GM21825 (cell line): ENCODE measurements around the gene ADGRF5.

ENCODE experiments used
- ATAC-seq: cut with Tn5 transposase; IDR thresholded peaks from one replicate; pipeline ENCODE4 v1.9.1; 2021; ENCODE audit warnings: mild to moderate bottlenecking, moderate library complexity; ENCODE audit not compliant: unreplicated experiment

The ADGRF5 gene, protein sequence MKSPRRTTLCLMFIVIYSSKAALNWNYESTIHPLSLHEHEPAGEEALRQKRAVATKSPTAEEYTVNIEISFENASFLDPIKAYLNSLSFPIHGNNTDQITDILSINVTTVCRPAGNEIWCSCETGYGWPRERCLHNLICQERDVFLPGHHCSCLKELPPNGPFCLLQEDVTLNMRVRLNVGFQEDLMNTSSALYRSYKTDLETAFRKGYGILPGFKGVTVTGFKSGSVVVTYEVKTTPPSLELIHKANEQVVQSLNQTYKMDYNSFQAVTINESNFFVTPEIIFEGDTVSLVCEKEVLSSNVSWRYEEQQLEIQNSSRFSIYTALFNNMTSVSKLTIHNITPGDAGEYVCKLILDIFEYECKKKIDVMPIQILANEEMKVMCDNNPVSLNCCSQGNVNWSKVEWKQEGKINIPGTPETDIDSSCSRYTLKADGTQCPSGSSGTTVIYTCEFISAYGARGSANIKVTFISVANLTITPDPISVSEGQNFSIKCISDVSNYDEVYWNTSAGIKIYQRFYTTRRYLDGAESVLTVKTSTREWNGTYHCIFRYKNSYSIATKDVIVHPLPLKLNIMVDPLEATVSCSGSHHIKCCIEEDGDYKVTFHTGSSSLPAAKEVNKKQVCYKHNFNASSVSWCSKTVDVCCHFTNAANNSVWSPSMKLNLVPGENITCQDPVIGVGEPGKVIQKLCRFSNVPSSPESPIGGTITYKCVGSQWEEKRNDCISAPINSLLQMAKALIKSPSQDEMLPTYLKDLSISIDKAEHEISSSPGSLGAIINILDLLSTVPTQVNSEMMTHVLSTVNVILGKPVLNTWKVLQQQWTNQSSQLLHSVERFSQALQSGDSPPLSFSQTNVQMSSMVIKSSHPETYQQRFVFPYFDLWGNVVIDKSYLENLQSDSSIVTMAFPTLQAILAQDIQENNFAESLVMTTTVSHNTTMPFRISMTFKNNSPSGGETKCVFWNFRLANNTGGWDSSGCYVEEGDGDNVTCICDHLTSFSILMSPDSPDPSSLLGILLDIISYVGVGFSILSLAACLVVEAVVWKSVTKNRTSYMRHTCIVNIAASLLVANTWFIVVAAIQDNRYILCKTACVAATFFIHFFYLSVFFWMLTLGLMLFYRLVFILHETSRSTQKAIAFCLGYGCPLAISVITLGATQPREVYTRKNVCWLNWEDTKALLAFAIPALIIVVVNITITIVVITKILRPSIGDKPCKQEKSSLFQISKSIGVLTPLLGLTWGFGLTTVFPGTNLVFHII (N-terminal part only)

DNA sequence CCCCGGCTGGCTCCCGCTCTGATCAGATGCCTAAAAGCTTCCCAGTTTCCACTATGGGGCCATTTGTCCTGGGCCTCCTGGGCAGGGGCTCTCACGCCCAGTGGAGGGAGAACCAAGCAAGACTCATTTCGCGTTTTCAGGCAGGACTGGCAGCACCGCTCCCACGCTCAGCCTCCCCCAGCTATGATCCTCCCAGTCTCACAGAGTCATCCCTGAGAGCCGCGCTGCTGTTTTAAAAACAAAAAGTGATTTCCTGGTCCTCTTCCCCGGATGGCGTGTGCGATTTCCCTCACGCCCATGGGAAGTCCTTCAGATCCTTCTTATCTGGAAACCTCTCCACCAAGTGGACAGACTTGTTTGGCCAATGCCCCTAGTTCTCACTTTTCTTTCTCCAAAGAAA lies at the start of gene ADGRF5:
TSS of gene ADGRF5 (minus strand) at position 208 of the 400 bp plus-strand sequence. CDS start 15,176 bp downstream, outside the sequence.
- ATAC-seq: no peak

DNA sequence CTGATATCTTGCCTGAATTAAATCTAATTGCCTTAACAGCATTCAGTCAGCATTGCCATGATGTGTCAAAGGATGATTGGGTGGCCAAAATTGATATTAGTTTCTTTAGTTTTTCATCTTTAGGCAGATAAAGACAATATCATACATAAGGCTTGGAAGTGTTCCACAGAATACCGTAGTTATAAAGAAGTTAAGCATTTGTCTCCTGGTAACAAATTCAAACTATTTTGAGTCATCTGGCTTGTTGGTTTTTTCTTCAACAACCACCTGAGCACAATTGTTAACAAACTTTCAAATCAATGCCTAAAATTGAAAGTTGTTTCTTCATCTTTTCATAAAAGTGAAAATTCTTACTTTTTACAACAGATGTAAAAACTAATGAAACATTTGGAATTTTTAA lies 47.5 kb upstream of the ADGRF5 start:
- no peak for ATAC-seq

DNA sequence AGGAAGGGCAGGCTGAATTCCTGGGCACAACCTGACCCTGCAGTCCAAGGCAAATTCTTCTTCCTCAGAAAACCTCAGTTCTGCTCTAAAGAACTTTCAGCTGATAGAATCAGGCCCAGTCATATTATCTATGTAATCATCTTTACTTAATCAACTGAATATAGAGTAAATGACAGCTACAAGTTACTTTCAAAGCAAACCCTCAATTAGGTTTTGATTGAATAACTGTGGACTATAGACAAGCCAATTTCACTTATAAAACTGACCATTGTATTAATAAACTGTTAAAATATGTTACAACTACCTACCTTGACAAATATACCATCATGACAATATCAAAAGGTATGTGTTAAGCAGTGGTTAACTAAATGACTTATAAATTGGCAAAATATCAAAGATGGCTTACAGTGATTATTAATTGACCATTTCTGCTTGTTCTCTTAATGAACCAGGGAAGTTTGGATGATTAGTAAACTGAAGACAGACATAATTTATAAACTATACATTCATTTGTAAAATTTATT lies 46.1 kb upstream of the ADGRF5 start:
- ATAC-seq: no peak

DNA sequence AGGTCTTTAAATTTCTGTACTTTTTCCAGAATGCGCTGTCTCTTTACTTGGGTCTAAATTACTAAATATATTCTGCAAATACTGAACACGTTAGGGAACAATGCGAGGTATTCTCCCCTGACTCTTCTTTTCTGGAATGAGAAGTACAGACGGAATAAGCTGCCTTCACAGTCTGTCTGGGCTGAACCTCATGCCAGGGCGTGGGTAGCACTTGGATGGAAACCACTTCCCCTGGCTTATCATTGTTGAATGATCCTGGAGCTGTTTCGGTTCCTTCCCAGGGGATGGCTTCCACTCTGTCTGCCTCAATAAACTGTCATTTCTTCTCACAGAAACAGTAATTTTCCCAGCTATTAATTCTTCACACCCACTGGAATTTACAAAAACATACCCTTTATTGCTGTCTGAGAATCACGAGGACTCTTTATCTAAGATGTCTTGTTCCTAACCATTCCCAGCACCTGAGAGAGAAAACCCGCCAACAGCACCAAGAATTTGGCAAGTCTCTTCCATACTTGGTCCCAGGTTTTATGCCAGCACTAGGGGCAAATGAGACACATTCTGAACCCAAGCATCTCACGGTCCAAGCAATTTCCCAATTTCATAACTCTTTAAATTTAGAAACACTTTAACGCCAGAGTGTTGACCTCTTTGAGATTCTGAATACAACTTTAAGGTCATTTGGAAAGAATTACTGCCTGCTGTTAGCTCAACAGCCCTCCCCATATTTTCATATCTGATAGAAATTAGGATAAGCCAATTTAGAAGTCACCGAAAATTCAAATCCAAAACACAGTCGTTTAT lies 43.2 kb upstream of the ADGRF5 start:
- ATAC-seq: no peak

DNA sequence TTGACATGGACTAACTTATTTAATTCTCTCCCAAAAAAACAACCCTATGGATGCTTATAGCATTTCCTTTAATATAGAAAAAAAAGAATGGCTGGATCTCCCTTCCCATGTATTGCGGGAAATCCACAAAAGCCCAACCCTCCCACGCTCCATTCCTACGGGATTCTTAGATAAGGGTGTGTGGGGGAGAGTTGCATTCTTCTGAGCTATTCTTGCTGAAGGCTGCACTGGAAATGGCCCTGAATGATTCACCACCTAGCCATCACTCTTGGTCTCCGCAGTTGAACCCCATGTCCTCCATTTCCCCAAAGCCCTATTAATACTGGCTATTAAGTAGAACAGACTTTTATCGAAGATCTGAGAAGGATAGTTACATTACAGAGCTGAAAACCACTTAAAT lies 41.9 kb upstream of the ADGRF5 start:
- ATAC-seq: no peak

DNA sequence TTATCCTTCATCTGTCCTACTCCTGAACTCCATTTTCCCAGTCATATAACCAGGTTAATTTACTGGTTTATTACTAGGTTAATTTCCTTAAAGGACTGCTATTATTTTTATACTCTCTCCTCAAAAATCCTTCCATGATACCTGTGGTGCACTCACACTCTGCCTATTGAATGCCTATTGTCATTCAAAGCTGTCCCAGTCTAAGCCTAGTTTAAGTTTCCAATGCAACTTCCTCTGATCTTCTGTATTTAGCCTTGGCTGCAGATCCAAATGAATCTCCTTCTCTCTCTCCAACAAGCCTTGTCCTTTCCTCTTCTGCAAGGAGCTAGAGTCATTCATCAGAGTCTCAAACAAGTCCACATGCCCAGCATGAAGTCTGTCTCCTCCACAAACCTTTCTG lies 41.3 kb upstream of the ADGRF5 start:
- ATAC-seq: no peak

DNA sequence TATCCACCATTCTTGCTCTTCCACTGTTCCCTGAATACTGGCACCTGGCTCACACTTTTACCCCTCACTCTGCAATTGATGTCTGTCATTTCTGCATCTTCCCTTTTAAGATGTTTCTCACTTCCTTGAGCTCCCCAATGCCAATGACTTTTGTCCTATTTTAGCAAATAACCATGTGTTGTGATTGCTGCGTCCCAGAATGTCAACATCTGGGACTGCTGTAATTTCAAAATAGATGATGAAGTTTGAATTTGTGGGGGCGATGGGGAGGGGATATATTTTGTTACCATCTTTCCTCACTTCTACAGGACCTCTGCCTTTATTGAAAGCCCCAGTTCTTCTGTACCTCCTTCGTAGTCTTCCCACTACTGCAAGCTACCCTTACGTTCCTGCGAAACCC lies 40.0 kb upstream of the ADGRF5 start:
- no peak for ATAC-seq

DNA sequence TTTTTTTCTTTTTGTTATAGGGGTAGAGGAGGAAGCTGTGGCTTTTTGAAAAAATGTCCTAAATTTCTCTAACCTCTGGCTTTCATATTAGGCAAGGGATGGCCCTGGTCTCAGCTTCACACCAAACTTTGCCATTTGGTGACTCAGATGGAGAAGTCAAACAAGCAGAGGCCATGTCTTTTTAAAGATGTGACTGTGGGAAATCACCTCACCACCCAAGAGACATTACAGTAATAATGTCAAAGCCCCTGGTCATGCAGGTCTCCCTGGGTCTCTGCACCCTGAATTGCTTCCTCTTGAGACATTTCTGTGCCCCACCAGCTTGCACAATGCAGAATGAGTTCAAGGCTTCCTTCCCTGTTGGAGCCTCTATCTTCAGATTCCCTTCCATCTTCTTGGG lies 39.5 kb upstream of the ADGRF5 start:
- ATAC-seq: no peak

DNA sequence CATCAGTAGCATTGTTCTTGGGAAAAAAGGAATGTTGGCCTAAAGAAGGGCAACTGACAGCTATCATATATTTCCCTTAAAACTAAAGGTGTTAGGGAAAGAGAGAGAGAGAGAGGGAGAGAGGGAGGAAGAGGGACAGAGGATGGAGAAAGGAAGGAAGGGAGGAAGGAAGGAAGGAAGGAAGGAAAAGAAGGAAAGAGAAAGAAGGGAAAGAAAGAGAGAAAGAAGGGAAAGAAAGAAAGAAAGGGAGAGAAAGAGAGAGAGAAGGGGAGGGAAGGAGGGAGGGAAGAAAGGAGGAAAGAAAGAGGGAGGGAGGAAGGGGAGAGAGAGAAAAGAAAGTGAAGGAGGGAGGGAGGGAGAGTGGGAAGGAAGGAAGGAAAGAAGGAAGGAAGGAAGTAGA lies 37.7 kb upstream of the ADGRF5 start:
- ATAC-seq: no peak

DNA sequence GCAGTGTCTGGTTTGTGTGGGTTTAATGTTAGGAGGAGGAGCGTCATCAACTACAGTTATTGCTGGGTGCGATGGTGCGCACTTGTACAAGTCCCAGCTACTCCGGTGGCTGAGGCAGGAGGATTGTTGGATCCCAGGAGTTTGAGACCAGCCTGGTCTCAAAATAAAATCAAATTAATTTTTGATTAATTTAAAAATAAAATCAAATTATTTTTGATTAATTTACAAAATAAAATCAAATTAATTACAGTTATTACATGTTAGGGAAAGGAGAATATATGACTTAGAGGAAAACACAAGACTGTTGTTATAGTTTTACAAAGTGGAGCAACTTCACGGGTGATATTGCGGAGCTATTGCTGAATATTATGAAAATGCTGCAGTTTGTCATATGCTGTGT lies 34.7 kb upstream of the ADGRF5 start:
- ATAC-seq: no peak

DNA sequence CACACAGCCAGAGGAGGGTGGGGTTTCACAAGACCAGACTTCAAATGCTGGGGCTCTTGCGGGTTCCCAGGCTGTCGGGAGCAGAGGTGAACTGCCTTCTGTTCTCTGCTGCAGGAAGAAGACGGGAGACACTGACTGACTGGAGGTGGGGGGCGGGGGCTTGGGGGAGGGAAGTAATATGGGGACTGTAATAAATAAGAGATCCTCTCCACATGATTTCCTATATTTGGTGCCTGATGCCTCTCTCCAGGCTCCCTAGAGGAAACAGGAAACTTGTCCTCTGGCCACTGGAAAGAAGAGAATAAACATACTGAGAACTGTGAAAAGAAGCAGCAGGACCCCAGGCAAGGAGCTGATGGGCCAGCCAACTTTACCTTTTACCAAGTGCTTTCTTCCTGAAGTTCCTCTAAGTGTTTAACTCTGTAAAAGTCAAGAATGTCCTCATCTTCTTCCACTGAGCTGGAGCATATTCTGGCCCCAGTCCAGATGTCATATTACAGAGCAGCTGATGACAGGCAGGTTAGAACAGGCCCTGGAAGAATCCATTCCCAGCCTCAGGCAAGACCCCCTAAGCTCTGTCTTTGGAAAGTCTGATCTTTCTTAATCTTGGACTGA lies 33.2 kb upstream of the ADGRF5 start:
- no peak for ATAC-seq

DNA sequence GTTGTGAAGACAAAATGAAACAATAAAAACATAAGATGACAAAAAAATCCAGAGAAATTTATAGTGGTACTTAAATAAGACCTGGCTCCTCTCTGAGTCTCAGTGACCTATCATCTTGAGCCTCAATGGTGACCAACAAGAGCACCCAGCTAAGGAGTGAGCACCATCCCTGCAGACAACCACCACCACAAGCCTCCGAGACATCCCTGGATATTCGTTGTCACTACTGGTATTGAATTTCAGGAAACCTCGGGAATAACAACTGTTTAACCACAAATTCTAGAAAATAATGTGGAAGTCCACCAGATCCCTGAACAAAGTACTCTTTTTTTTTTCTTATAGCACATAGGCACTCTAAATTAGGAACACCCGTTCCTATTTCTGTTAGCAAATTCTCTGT lies 32.2 kb upstream of the ADGRF5 start:
- no peak for ATAC-seq

DNA sequence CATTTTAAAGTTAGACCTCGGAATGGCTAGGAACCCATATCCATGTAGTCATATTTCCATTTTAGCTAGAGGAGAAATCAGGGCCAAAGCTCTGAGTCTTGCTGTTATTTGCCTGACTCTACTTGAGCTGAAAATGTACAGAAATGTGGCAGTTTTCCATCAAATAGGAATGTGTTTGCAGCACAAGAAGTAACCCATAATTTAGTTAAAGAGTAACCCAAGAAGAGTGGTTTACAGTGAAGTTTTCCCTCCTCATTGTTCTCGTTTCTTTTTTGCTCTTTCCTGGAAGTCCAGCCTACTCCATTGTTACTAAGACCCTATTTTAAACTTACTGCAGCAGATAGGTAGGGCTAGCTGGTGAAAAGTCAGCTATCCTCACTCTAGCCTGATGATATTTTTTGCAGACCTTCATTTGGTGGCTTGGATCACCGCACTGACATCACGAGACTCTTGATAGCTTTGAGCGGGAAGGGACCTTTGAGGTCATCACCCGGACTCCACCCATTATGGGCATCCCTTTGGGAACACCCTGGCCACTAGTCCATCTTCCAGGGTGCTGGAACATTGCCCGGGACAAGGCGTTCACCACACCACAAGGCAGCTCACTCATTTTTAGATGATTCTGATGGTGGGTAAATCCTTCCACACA lies 28.0 kb upstream of the ADGRF5 start:
- no peak for ATAC-seq

DNA sequence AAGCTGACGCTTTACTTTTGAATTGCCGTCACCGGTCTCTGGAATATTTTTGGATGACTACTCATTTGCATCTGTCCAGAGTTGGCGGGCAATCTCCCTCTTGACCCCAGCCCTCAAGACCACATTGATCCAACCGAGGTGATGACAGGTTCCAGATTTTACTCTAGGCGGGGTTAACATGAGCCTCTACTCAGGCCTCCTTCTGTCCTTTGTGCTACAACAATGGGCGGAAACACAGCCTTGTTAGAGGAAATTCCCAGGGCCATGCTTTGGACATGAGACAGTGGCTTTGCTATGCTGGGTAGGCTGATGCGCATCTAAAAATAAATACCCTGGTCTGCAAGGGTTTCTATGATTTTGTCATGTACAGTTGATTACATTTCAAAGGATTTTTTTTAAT lies 27.0 kb upstream of the ADGRF5 start:
- ATAC-seq: no peak

DNA sequence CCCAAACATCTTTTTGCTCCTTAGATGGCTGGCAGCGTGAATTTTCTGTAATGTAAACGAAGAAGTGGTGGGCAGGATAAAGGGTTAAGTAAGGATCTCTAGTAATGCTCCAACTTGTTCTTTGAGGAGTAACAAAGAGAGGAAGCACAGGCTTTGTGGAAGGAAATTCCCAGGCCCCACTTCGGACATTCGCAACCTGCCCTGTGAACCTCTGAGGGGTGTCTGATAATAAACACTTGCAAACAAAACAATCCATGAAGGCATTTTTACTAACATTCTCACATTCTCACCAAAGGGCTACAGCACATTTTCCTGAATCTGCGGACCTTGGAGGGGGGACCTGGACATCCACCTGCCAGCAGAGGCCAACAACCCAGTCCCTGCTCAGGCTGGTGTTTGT lies 25.8 kb upstream of the ADGRF5 start:
- no peak for ATAC-seq

DNA sequence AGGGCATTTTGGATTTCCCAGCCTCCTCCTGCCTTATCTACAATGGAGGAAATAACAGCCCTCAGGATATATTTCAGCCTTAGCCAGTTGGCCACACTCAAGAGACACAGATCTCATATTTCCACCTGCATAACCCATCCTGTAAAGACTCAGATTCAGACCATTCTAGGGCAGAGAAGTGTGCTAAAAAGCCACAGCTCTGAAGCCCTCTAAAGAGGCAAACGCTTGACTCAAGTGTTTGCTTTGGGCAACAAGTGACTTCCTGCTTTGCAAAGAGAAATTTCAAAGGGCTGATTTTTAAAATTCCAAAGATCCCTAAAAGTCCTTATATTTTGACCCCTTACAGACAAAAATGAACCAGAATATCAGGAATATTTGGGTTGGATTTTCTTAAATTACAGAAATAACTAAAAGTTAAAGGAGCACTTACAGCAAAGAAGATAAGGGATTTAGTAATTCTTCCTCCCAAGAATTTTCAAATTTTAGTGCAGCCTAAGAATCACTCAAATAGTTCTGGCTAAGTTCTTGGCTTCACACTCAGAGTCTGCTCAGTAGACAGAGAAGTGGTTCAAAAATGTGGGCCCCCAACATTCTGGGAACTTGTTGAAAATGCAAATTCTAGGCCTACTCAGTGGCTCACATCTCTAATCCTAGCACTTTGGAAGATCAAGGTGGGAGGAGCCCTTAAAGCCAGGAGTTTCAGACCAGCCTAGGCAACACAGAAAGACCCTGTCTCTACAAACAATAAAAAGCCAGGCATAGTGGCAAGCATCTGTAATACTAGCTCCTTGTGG lies 18.9 kb upstream of the ADGRF5 start:
- ATAC-seq: no peak

DNA sequence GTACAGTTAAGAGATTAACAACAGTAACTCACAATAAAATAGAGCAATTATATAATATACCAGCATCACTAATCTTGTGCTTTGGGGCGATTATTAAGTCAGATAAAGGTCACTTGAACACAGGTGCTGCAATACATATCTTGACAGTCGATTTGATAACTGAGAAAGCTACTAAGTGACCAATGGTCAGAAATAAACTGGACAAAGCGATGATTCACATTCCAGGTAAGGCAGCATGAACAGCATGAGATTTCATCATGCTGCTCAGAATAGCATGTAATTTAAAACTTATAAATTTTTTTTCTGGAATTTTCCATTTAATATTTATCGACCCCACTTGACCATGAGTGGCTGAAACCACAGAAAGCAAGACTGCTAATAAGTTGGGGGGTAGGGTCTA lies 15.9 kb upstream of the ADGRF5 start:
- no peak for ATAC-seq

DNA sequence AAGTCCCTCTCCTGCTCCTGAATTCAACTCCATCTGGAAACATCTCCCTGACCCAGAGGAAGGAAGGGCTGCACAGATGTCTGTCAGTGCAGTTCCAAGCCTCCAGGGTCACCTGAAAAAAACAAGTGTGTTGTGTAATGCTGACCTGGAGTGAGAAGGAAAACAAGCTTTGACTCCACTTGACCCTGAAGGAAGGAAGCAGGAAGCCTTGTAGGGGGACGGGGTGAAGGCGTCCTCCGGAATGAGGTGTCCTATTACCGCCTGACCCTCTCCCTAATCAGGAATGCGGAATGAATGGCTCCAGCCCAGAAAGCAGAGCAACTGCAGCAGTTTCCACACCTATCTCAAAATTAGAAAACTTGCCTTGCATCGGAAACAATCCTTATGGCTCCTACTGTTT lies 13.9 kb upstream of the ADGRF5 start:
- no peak for ATAC-seq

DNA sequence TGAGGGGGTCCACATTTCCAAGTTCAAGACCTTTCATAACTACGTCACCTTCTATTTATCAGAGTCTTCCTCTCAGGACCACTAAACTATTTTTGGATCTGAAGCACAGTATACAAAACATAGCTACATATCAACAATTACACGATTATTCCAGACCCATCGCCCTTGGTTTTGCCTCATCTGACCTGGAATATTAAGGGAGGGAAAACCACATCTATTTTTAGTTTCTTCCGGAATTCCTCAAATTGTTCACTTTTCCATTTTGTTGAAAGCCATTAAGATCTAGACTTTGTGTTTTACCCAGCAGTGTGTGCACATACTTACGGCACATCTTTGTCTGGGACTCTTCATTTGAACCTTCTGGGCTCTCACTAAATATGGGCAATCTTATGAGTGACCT lies 12.0 kb upstream of the ADGRF5 start:
- ATAC-seq: no peak
